Right hindlimb (tissue), 1 donor: ENCODE measurements around the gene GPR78.

ENCODE experiments used
- DNase-seq: peaks from one replicate; pipeline ENCODE4 v3.0.0-alpha.2; 2018

The GPR78 gene

GRCh38 chr4:8601086-8601485 lies 20.9 kb downstream of the GPR78 start:
- no peak for DNase-seq

GRCh38 chr4:8601556-8601955 lies 21.4 kb downstream of the GPR78 start:
- DNase-seq = no peak

DNA sequence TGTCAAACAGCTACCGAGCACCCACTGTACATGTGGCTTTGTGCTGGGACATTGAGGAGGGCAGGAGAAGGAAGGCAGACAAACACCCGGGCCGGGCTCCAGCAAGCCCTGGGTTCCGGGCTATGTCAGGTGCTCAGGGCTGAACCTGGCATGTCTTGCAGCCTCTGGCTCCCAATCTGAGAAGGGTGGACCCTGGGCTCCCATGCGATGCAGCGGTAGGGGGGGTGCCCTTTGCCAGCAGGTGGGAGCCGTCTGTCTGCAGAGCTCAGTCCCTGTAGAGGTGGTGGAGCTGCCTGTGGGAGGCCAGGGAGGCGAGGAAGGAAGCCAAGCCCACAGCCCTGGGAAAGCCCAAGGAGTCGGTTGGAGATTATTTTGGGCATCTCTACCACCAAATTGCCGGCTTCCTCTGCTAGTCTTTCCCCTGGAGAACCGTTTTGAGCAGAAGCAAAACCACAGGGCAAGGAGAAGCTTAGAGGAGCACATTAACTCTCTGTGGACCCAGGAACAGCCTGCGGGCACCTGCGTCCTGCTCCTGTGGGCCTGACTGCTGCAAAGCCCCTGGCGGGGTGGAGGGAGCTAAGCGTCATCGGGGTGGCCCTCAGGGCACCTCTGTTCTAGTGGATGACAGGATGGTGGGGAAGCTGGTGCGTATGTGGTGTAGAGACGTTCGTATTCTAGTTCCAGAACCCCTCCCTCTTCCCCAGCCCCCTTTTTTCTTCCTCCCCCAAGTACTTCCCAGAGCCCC lies 22.7 kb downstream of the GPR78 start:
- peak; percentile 47 for DNase-seq

DNA sequence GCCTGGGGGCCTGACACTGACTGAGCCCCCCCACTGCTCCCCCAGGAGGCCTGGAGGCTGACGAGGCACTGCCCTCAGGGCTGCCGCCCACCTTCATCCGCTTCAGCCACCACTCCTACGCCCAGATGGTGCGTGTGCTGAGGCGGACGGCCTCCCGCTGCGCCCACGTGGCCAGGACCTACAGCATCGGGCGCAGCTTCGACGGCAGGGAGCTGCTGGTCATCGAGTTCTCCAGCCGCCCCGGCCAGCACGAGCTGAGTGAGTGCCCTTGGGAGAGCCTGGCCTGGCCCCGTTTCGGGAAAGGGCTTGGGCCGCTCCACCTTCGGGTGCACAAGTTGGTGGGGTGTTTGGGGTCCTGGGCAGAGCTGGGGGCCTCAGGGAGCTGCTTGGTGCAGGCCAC lies 23.7 kb downstream of the GPR78 start:
- no peak for DNase-seq

- DNase-seq = no peak
Observed at GRCh38 chr4:8605289-8605688, 25.1 kb downstream of the GPR78 start.

DNA sequence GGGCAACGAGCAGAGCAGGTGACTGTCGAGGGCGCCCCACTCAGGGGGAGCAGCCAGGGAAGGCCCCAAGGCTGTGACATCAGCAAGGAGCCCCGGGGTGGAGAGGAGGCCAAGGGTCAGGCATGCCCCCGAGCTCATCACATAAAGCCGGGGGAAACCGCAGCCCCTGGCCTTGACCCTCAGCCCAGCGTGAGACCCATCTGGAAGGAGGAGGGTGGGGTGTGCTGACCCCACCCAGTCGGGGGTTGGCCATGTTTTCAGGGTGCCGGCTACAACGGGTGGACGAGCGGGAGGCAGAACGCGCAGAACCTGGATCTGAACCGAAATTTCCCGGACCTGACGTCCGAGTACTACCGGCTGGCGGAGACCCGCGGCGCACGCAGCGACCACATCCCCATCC lies 26.3 kb downstream of the GPR78 start:
- DNase-seq = no peak

GRCh38 chr4:8606966-8607365 lies 26.8 kb downstream of the GPR78 start:
- no peak for DNase-seq

GRCh38 chr4:8607603-8608481 lies 27.6 kb downstream of the GPR78 start:
- peak; percentile 68 for DNase-seq

- DNase-seq = no peak
Observed at GRCh38 chr4:8608714-8609391, 28.7 kb downstream of the GPR78 start.

DNA sequence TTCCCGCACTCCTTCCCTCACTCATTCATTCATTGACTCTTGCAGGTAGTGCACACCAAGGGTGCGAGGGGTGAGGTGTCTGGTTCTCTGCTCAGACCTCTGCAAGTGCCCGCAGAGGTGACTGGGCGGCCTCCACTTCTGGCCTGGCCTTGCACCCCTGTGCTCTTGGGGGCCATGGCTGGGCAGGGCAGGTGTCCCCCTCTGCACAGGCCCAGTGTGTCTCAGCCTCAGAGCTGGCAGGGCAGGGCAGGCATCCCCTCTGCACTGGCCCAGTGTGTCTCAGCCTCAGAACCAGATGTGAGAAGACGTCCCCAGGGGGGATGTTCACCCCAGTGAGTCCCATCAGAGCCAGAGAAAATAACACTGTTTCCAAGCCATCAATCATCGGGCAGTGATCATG lies 29.2 kb downstream of the GPR78 start:
- no peak for DNase-seq

DNA sequence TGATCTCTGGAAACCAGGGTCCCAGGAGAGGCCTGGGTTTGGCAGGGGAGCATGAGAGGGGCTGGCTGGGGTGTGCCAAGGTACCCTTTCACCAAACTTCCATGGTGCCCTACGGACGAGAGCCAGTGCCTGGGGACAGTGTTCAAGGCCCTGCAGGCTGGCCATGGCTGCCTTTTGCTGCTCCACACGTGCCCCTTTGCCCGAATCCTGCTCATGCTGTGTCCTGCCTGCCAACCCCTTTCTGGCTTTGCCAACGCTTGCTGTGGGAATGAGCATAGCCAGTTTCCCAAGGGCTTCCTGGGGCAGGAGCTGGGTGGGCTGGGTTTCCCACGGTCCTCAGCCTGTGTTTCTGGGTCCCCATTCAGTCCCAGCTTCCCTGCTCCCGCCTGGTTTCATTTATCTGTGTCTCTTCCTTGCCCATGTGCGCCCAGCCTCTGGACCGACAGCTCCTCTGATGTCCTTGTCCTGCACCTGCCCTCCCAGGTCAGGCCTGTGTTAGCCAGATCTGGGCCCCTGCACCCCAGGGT lies 29.7 kb downstream of the GPR78 start:
- no peak for DNase-seq

GRCh38 chr4:8610858-8611616 lies 30.8 kb downstream of the GPR78 start:
- no peak for DNase-seq

DNA sequence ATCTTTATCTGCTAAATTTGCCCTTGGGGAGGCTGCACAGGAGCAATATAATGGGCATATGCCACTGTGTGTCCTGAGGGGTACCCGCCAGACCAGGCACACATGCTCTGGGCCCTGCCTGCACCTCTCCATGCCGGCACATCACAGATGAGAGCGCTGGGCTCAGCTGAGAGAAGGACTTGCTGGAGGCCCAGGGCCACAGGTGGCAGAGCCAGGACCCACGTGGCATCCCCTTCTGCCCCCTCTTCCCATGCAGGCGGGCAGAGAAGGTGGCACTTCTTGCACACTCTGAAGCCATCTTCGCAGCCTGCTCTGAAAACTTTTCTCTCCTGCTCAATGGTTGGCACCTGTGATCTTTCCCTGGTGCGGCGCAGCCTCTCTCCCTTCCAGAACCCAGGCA lies 32.5 kb downstream of the GPR78 start:
- DNase-seq = no peak

- DNase-seq = no peak
Observed at GRCh38 chr4:8613421-8614364, 33.5 kb downstream of the GPR78 start.

GRCh38 chr4:8614365-8615193 lies 34.4 kb downstream of the GPR78 start:
- DNase-seq = no peak

DNA sequence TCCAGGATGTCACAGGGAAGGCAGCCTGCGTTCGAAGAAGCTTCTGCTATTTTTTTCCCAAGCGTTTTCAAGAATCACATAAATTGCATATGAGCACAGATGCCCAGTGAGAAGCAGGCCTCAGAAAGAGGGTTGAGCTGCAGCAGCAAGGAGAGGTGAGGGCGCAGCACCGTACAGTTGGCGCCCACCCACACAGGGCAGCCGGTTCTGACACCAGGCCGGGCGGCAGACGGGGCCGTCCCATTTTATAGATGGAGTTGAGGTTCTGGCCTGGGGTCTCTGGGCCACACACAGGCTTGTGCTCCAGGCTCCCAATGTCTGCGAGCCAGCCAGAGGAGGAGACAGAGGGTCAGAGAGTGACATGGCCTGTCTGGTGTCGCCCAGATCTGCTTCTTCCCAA lies 35.2 kb downstream of the GPR78 start:
- DNase-seq = no peak

DNA sequence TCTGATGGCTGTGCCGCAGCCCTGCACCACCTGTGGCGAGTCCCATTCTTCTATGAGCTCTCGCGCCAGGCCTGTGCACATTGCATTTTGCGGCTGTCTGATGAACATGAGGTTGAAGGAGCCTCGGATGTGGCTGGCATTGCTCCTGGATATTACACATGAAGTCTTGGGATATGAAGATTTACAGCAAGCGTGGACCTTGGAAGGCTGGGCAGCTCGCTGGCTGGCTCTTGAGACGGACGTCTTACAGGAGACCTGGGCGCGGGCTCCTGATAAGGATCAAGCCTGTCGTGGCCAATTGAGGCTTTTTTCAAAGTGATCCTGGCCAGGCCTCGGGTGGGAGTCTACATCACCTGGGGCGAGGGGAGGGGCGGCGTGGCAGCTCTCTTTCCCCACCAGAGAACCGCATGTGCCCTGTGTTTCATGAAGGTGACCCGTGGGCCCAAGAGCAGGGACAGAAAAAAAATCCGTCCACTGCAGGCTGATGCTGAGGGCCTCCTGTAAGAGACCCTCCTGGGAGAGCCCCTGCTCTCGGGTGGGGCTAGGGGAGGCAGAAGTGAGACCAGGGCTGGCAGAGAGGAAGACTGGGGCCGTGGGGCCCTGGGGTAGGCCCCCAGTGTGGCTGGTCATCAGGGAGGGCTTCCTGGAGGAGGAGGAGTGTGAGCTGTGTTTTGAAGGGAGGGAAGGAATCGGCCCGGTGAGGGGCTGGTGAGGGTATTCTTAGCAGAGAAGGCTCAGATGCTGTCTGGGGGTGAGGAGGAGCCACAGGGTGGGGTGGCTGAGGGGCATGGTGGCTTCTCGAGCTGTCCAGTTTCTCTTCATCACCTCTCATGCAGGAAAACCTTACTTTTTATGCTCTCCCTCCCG lies 36.0 kb downstream of the GPR78 start:
- no peak for DNase-seq

DNA sequence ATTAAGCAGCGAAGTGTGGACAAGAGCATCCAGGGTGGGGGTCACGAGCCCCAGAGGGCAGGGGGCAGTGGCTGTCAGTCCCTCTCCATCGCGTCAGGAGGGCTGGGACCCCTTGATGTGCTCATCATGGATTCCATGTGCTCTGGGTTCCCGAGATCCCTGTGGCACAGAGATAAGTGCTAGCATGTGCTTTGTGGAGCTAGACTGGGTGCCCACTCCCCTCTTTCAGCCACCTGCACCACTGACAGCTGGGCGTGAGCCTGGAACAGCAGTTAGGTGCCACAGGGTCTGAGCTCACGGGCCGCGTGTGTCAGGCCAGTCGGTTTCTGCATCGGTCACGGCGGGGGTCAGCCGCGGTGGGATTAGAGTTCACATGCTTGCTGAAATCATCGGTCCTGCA lies 36.6 kb downstream of the GPR78 start:
- no peak for DNase-seq

DNA sequence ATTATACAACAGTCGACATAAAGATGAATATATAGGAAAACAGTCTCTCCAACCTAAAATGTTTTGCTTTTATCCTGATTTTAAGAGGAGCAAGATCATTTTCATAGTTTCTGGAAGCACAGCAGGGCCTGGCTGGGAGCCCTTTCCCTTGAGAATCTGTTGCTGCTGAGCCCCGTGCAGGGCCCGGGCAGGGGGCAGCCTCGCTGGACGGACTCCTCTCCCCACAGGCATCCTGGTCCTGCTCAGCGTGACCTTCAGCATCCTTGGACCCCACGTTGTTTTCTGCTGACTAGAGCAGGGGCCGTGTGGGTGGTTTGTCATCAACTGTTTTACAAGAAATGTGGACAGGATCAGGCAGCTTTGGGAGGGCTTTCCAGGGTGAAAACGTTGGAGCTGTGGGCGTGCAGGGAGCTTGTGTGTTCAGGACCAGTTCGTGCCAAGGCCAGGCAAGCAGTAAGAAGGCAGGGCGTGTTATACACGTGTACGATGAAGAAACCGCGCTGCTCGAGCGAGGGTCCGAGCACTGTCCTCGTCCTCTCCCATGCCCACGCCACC lies 37.4 kb downstream of the GPR78 start:
- DNase-seq = no peak
